ENCODE data around the gene CENPF.

DNA sequence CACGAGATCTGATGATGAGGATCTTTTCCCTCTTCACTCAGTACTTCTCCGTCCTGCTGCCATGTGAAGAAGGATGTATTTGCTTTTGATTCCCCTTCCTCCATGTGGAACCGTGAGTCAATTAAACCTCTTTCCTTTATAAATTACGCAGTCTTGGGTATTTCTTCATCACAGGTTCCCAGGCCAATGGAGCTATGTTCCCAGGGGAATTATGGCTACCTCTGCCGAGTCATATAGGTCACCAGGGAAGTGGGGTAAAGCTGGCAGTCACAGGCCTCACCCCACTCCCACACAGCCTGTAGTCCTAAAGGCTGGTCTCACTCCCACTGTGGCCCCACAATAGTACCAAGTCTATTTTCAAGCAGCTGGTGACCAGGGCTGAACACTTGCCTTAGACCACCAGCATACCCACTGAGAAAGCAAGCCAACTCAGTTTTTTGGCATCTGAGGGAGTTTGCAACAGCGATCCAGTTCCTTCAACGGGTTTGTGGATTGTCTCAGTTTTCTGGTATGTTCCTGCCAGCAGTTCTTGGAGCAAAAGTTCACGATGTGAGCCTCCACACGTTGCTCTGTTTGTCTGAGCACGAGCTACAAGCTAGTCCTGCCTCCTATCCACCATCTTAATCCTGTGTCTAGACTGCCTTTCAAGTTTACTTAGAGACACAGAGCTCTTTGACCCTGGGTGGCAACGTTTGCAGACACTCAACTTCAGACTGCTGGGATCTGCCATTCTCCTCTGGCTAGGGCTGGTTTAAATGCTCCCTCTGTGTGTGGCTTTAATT is 104.5 kb downstream of the CENPF start:
- no peak for TF ChIP-seq POLR2A (IDR thresholded peaks at IDR 0.05)
- TF ChIP-seq CTCF (IDR thresholded peaks at IDR 0.05 in 8 of 11, conservative IDR thresholded peaks at IDR 0.05 in 3 of 11): no peak
- no peak for TF ChIP-seq POLR2AphosphoS5 (IDR thresholded peaks at IDR 0.05)
